GM06990 (cell line): ENCODE results near the gene GET3.

Experiments
- DNase-seq: peaks from one replicate; pipeline ENCODE4 v3.0.0-alpha.2; 2011; ENCODE audit not compliant: insufficient read length; ENCODE audit errors: extremely low read depth
- H3K27me3 ChIP-seq: replicated peaks from 2 replicates; pipeline ENCODE4 v1.6.0; 2011; ENCODE audit warnings: low read length; ENCODE audit not compliant: control insufficient read depth, insufficient read depth
- H3K36me3 ChIP-seq: 2 replicates; pipeline ENCODE4 v1.5.1; 2011; ENCODE audit warnings: low read length; ENCODE audit not compliant: control insufficient read depth, insufficient read depth
- H3K4me3 ChIP-seq: replicated peaks from 2 replicates; pipeline ENCODE4 v1.5.1; 2011; ENCODE audit warnings: low read depth, mild to moderate bottlenecking, control low read depth, low read length
- TF ChIP-seq, protein P1 (sequence below): IDR thresholded peaks from 2 replicates; pipeline ENCODE4 v1.5.1; 2011; ENCODE audit warnings: low read length, control low read depth, mild to moderate bottlenecking, inconsistent platforms; ENCODE audit not compliant: insufficient read depth, poor library complexity, severe bottlenecking

The GET3 gene

DNA sequence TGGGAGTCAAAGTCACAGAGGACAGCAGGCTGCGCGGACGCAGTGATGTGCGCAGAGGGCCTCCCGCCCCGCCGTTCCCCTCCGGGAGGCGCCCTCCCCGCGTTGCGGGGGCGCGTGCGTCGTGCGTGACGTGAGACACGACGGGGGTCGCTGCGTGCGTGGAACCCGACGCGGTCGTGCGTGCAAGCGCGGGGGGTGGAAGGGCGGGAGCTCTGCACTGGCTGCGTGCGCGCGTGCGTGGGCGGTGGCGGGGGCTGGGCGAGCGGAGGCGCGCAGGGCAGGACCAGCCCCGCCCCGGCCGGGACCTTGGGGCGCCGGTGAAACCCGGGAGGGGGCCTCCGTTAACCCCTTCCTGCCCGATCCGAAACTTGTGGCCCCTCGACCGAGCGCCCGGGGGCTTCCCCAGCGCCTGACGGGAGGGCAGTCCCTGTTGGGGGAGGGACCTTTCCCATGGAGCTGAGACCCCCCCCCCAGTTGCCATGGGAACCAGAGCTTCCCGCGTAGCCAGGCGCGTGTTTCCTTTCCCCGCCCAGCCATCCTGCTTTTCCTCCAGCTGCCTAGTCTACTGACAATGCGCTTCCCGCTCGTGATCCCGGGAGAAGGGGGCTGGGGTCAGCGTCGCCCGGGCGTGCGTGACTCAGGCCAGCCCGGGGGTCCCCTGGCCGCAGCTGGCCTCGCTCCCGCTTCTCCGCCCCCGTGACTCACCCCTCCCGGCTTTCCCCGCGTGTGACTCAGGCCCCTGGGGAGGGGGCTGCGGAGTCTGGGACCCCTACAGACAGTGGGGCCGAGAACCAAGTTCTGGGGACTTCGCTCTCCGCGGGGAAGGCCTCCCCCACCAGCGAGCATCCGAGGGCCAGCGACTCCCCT, 45.4 kb downstream of the GET3 start:
- Histone ChIP-seq H3K27me3 (no peaks in the 10 kb centered on the region), H3K36me3 (no peaks in the 10 kb centered on the region), H3K4me3 (peak overlapping the region; percentile 57)
- DNase-seq = peak; percentile 93
- TF ChIP-seq, protein P1, sequence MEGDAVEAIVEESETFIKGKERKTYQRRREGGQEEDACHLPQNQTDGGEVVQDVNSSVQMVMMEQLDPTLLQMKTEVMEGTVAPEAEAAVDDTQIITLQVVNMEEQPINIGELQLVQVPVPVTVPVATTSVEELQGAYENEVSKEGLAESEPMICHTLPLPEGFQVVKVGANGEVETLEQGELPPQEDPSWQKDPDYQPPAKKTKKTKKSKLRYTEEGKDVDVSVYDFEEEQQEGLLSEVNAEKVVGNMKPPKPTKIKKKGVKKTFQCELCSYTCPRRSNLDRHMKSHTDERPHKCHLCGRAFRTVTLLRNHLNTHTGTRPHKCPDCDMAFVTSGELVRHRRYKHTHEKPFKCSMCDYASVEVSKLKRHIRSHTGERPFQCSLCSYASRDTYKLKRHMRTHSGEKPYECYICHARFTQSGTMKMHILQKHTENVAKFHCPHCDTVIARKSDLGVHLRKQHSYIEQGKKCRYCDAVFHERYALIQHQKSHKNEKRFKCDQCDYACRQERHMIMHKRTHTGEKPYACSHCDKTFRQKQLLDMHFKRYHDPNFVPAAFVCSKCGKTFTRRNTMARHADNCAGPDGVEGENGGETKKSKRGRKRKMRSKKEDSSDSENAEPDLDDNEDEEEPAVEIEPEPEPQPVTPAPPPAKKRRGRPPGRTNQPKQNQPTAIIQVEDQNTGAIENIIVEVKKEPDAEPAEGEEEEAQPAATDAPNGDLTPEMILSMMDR = peak; percentile 14

DNA sequence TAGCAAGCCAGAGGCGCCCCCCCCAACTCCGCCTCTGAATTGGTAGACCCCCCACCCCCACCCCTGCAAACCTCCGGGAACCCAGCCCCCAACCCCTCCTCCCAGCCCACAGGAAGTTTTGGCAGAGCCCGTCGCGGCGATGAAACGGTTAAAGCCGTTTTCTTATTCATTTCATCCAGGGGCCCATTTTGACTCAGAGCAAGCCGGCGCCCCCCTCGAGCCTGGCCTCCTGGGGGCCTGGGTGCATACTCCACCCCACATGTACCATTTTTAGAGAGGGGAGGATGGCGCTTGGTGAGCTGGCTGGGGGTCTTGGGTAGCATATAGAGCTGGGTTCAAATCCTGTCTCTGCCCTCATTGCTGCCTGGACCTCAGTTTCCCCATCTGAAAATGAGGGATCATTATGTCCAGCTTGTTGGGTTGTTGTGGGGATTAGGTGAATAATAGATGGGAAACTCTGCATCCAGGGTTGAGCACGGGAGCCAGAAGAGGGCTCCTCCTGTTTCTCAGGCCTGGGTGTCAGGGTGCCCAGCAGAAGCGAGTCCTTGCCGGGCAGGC, 46.1 kb downstream of the GET3 start:
- no peak for DNase-seq
- H3K27me3 ChIP-seq = no peaks in the 10 kb centered on the region
- TF ChIP-seq, protein P1 = no peak
- no peaks in the 10 kb centered on the region for H3K36me3 ChIP-seq
- H3K4me3 ChIP-seq = peak overlapping the region; percentile 57

DNA sequence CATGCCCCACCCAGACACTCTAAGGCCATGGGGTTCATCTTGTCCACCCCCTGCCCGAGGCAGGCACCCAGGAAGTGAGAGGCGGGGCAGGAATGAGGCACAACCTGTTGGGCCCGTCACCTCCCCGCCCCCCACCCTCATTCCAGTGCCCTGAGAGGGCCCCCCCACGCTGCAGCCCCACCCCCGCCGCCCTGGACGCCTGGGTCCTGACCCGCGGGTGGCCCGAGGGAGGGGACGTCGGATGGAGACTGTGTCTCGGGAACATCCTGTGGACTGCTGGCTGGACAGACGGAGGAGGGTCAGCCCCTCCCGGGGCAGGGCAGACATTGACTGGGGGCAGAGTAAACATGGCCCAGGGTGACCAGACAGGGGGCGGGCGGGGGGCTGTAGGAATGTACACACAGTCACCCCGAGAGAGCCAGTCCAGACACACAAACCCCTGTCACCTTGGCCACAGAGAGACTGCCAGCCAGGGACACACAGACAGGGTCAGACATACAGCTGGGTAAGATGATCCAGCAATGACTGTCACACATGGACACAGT, 46.6 kb downstream of the GET3 start:
- H3K4me3 ChIP-seq = no peak overlapping the region; the same call in 1 of the 2 replicates
- no peak for DNase-seq
- TF ChIP-seq, protein P1 = no peak
- H3K27me3 ChIP-seq = no peaks in the 10 kb centered on the region
- no peaks in the 10 kb centered on the region for H3K36me3 ChIP-seq

DNA sequence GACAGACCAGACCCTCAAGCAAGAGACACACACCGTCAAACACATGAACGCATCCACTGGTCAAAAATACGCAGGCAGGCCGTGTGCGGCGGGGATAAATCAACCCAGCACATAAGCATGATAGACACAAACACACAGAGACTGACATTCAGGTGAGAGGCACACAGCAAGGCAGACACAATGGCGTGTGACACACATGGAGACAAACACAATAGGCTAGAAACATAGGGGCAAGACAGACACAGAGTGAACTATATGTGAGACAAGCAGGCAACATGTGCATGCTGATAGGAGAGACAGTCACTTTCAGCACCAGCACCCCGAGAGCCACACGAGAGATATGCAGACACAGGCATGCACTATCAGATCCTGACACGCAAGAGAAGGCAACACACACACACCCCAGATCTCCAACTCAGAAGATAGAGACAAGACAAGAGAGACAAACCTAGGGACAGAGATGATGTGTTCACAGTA, 47.1 kb downstream of the GET3 start:
- no peak for DNase-seq
- TF ChIP-seq, protein P1 = no peak

DNA sequence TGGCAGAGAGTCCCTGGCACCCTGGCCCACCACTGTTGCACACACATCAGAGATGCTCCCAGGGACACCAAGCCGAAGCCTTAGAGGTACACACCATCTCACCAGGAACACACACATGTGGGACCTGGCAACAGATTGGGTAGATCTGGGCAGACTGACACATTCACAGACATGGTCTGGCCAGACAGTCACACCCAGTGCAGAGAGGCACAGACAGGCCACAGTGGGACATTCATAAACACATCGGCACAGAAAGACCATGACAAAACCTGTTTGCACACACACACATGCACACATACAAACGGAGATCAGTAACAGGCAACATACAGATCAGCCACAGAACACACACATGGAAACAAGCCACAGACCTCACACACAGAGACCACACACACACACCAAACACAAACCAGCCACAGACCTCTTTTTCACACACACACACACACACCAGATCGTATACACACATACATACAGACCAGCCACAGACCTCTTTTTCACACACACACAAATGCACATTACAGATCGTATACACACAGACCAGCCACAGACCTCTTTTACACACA, 47.7 kb downstream of the GET3 start:
- Histone ChIP-seq H3K36me3 (no peaks in the 10 kb centered on the region), H3K4me3 (no peak overlapping the region), H3K27me3 (no peaks in the 10 kb centered on the region)
- TF ChIP-seq, protein P1 = no peak
- DNase-seq = peak; percentile 53

More for the DNA sequence above, 47.1 kb downstream of the GET3 start:
- no peaks in the 10 kb centered on the region for H3K27me3 ChIP-seq
- H3K36me3 ChIP-seq = no peaks in the 10 kb centered on the region
- H3K4me3 ChIP-seq = no peak overlapping the region
